AG04449 (cell line): ENCODE measurements around the gene PTPN14.
A peak's percentile ranks its signal among the peaks of the same experiment; 100 is the strongest.
"Not testable (repeated sequence)": the region's sequence is repeated elsewhere in the genome, so short reads cannot be mapped to it uniquely, and the experiment has no call there.

Experiments
- CTCF ChIA-PET: fragments of 350-600 bp; formaldehyde crosslinking; extraction: SDS; loops from one replicate; lab custom pipeline; 2021; ENCODE audit warnings: antibody characterized with exemption; lab: Yijun Ruan, JAX
- POLR2A ChIA-PET: fragments of 400-600, 350-600 bp; formaldehyde crosslinking; extraction: SDS; loops from one replicate; lab custom pipeline; 2020; ENCODE audit warnings: antibody characterized with exemption, inconsistent platforms; lab: Yijun Ruan, JAX
- DNase-seq: peaks from one replicate; pipeline ENCODE4 v3.0.0-alpha.2; 2010; ENCODE audit warnings: low read depth, low spot score
- H3K4me3 ChIP-seq: 2 replicates; pipeline ENCODE4 v1.5.1; 2011; ENCODE audit warnings: low read depth, mild to moderate bottlenecking, control low read depth, low read length
- TF ChIP-seq, protein P1 (sequence below): IDR thresholded peaks from one replicate; pipeline ENCODE4 v1.5.1; 2011; ENCODE audit warnings: mild to moderate bottlenecking, moderate library complexity, low read length, control low read depth, inconsistent platforms; ENCODE audit not compliant: insufficient read depth; ENCODE audit errors: missing control alignments

PTPN14 gene

DNA sequence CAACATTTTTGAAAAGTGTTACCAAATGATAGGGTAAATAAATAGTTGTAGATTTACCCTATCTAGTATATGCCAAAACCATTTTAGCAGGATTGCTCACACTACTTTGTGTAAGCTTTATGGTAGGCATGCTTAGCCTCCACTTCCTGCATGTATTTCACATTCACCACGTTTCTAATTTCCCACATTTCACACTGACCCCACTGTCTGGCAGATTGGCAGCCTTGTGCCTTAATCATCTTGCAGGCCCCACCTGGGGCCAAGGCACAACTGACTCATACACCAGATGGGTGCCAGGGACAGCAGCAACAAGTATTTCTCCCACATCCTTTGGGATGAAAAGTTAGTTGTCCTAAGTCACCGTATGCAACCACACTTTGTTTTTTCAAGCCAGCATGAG is 30.4 kb upstream of the PTPN14 start:
- H3K4me3 ChIP-seq: no peak overlapping the region
- DNase-seq: peak; percentile 71
- ChIA-PET POLR2A (interaction anchor here (0.7 to 1.2 kb wide), 2 partner anchors 30 to 248 kb away, joined by 3 to 5 read pairs; partner anchors contain the start of gene PTPN14), CTCF (interaction anchor here (0.9 to 20.3 kb wide), 13 partner anchors 7 to 320 kb away, joined by 3 to 493 read pairs (median 9); no protein-coding TSS in a partner anchor)
- TF ChIP-seq, protein P1, sequence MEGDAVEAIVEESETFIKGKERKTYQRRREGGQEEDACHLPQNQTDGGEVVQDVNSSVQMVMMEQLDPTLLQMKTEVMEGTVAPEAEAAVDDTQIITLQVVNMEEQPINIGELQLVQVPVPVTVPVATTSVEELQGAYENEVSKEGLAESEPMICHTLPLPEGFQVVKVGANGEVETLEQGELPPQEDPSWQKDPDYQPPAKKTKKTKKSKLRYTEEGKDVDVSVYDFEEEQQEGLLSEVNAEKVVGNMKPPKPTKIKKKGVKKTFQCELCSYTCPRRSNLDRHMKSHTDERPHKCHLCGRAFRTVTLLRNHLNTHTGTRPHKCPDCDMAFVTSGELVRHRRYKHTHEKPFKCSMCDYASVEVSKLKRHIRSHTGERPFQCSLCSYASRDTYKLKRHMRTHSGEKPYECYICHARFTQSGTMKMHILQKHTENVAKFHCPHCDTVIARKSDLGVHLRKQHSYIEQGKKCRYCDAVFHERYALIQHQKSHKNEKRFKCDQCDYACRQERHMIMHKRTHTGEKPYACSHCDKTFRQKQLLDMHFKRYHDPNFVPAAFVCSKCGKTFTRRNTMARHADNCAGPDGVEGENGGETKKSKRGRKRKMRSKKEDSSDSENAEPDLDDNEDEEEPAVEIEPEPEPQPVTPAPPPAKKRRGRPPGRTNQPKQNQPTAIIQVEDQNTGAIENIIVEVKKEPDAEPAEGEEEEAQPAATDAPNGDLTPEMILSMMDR: no peak

DNA sequence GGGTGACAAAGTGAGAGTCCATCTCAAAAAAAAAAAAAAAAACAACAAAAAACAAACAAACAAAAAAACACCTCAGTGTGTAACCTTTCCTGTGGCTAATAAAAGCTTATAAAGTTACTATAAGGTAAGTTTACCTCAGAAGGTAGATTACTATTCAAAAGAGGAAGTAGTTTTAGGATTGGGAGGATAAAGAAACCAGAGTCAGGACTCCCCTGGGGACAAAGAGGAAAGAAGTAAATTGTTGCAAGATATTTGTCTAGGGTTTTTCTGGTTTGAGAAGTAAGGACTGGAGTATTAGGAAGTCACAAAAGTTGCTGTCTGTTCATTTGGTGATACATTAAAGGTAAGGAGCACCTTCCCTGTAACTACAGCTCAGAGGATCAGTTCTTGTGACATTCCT is 27.8 kb upstream of the PTPN14 start:
- CTCF ChIA-PET: interaction anchor here (0.9 to 20.3 kb wide), 5 partner anchors 10 to 243 kb away, joined by 3 to 493 read pairs (median 8); no protein-coding TSS in a partner anchor
- TF ChIP-seq, protein P1: no peak
- POLR2A ChIA-PET: no interaction called here

DNA sequence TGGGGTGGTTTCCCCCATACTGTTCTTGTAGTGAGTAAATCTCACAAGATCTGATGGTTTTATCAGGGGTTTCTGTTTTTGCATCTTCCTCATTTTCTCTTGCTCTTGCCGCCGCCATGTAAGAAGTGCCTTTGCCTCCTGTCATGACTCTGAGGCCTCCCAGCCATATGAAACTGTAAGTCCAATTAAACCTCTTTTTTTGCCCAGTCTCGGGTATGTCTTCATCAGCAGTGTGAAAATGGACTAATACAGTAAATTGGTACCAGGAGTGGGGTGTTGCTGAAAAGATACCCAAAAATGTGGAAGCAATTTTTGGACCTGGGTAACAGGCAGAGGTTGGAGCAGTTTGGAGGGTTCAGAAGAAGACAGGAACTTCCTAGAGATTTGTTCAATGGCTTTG is 24.7 kb upstream of the PTPN14 start:
- CTCF ChIA-PET, H3K4me3 ChIP-seq, DNase-seq, POLR2A ChIA-PET: not testable (repeated sequence)

More for the DNA sequence above, 27.8 kb upstream of the PTPN14 start:
- no peak overlapping the region for H3K4me3 ChIP-seq
- no peak for DNase-seq

DNA sequence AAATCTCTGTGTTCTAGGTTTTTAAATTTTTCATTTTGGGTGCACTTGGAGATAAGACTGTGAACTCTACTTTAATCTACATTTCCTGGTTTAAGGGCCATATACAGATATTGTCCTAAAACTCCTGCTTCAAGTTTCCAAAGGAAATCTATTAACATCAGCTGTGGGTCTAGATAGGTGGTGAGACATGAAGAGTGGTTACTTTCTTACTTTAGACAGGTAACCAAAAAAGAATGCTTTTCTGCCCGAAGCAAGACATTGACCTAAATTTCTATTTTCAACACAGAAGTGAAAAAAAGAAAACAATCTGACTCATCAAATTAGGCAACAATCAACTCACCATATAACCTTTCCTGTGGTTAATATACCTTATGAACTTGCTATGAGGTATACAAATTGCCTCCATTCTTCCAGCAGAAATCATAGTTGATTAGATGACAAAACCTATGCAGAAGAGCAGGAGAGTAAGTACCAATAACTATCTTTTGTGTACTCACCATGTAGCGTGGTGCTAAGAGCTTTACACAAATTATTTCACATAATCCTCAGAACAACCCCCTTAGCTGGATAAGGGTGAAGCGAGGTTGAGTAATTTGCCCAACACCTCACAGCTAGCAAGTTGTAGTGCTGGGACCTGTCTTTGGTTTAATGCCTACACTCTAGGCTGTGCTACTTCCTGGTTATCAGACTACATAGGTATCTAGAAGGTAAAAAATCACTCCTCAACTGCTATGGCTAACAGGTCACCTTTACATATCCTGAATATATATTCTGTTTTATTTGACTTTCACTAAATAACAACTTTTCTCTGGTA is 23.4 kb upstream of the PTPN14 start:
- DNase-seq: no peak
- ChIA-PET CTCF (interaction anchor here (0.8 to 4.3 kb wide), 5 partner anchors 8 to 314 kb away, joined by 3 to 25 read pairs (median 4); no protein-coding TSS in a partner anchor), POLR2A (no interaction called here)
- H3K4me3 ChIP-seq: no peak overlapping the region
- TF ChIP-seq, protein P1: no peak

DNA sequence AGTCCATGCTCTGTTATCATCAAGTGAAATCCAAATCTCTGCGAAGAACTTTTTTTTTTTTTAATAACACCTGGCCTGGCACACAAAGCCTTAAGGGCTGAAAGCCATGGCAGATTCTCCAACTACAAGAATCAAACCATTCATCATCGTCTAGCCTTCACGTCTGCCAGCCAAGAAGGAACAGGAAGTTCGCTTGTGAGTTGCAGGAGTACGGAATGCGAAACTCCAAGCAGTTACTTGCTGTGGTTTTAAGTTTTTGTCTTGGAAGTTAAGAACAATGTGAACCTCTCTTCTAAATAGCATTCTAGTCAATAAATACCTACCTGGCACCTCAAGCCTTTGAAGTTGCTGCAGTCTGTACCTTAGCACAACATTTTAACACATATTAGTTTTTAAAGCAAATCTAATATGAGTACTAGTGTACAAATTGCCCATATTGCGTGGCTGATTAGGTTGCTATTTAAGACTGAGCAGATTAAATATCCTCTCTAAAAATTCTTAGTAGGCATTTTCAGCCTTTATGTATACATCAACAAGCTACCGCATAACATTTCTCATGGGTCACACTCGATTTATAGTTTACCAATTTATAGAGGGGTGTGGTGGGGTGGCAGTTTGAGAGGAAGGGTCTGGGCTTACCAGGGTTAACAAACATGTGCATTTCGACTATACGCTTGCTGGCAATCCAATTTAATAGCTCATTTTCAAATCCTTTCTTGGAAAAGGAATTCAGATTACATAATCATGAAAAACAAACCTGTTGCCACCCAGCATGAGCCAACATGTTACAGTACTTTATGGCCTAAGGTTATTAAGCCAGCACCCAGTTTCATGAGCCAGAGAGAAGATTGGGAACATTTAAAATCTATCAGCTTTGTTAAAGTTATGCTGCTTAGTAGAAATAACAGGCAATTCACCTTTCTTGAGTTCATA is 22.2 kb upstream of the PTPN14 start:
- POLR2A ChIA-PET: no interaction called here
- DNase-seq: no peak
- H3K4me3 ChIP-seq: no peak overlapping the region
- CTCF ChIA-PET: interaction anchor here (0.8 to 4.3 kb wide), 5 partner anchors 7 to 312 kb away, joined by 3 to 25 read pairs (median 4); no protein-coding TSS in a partner anchor
- TF ChIP-seq, protein P1: no peak

DNA sequence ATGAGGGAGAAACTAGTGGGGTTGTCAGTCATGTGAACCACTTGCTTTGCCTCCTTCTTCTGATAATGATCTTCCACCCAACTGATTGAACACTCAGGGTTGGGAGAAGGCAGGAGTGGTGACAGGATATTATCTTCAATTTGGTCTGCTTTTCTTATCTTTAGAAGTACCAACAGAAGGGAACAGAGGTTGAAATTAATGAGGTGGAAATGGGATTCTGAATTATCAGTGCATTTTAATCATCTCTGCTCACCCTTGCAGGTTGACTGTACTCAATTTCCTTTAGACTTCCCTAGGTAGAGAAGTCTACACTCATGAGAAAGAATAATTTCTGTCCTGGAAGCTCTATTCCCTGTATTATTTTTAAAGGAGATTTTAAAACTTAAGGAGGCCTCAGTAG is 19.9 kb upstream of the PTPN14 start:
- TF ChIP-seq, protein P1: no peak
- ChIA-PET CTCF (interaction anchor here (0.9 to 4.3 kb wide), 5 partner anchors 11 to 238 kb away, joined by 3 to 25 read pairs (median 5); no protein-coding TSS in a partner anchor), POLR2A (no interaction called here)
- no peak for DNase-seq
- H3K4me3 ChIP-seq: no peak overlapping the region
